Cardiac fibroblast (primary cell): ENCODE results near the gene RBM33.

Experiments used
- DNase-seq, 2 donors: peaks; one replicate each; pipeline versions ENCODE4 v3.0.0 to v3.0.0-alpha.2; 2010; ENCODE audit warnings: low read depth in 2 of 2
- H3K4me3 ChIP-seq, 2 donors: replicated peaks in 1 of 2; 1 replicate in 1 of 2; 2 replicates in 1 of 2; pipeline ENCODE4 v1.5.1; 2011; ENCODE audit warnings: low read depth in 2 of 2, low read length in 2 of 2, mild to moderate bottlenecking in 2 of 2, moderate library complexity in 1 of 2
- CTCF ChIP-seq: IDR thresholded peaks from one replicate; pipeline ENCODE4 v1.5.1; 2011; ENCODE audit warnings: low read depth, mild to moderate bottlenecking, low read length, inconsistent platforms

Gene RBM33

DNA sequence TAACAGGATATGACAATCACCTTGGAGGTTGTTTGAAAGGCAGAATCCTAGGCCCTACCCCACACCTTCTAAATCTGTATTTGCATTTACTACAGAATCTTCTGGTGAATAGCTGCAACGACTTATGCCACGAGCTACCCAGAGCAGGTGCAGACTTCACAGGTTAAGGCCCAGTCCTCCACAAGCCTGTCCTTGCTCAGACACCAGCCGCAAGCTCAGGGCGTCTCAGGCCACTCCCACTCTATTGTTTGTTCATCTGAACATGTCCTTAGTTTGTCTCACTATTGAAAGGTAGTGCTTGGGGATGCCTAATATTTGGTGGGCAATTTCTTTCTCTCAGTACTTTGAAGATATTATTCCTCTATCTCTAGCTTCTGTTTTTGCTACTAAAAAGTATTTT, 18.9 kb upstream of the RBM33 start:
- no peak overlapping the region for H3K4me3 ChIP-seq
- no peak for DNase-seq
- TF ChIP-seq CTCF = no peak

DNA sequence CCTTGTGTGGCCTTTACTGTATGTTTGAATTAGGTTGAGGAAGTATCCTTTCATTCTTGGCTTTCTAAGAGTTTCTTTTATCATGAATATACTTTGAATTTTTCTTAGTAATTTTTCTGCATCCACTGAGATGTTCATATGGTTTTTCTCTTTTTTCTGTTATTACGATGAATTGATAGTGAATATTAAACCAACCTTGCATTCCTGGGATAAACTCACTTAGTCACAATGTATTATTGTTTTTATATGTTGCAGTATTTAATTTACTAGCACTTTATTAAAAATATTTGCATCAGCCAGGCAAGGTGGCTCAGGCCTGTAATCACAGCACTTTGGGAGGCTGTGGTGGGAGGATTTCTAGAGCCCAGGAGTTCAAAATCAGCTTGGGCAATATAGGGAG, 15.3 kb upstream of the RBM33 start:
- DNase-seq = no peak
- TF ChIP-seq CTCF = no peak
- H3K4me3 ChIP-seq = no peak overlapping the region

GRCh38 chr7:155631155-155631554, 13.3 kb upstream of the RBM33 start:
- no peak for DNase-seq
- no peak overlapping the region for H3K4me3 ChIP-seq
- TF ChIP-seq CTCF = no peak

DNA sequence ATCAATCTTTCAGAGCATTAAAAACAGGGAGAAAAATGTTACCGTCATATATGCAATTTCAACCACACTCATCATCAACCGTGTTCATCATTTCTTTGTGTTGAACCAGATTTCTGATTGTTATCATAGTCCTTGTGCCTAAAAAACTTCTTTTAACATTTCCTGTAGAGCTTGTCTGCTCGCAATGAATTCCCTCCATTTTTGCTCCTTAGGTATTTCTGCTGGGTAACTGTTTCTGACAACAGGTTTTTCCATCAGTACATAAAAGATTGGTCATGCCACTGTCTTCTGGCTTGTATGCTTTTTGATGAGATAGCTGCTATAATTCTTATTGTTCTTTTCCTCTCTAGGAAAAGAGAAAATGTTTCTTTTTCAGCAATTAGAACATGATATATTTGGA, 8.6 kb upstream of the RBM33 start:
- no peak overlapping the region for H3K4me3 ChIP-seq
- no peak for DNase-seq
- TF ChIP-seq CTCF = no peak

- no peak for TF ChIP-seq CTCF
- no peak for DNase-seq
These were observed 7.3 kb upstream of the RBM33 start for GRCh38 chr7:155637155-155637554.

DNA sequence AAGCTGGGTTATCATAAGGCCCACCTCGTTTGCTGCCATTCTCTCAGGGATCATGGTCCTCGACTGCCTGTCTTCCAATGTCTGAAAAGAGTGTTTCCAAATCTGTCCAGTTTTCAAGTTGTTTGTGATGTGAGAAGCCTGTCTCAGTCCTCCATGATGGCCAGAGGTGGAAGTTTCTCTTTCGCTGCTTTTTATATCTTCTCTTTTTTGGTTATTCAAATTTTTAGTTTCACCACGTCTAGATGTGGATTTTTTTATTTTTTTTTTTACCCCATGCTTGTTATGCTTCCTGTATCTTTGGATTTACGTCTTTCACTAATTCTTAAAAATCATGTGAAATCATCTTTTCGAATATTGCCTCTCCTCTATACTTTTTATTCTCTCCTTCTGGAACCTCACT, 6.1 kb upstream of the RBM33 start:
- DNase-seq = no peak

More at GRCh38 chr7:155637155-155637554, 7.3 kb upstream of the RBM33 start:
- no peak overlapping the region for H3K4me3 ChIP-seq

More for the DNA sequence above, 6.1 kb upstream of the RBM33 start:
- no peak overlapping the region for H3K4me3 ChIP-seq
- no peak for TF ChIP-seq CTCF
